Adrenal gland (tissue), 12 donors: ENCODE measurements around the gene FKBP11. TPM values are rescaled to one million over a fixed set of nuclear protein-coding genes. Genes with fewer than 3 reads are reported as not detected.

ENCODE experiments used
- DNase-seq, 7 donors: peaks; one replicate each; pipeline ENCODE4 v3.0.0-alpha.2; 2019 to 2020
- H3K27ac ChIP-seq, 5 donors: fragments of 200-600 bp; sonication (generic) in 4 of 5; 1 replicate in 3 of 5; 2 replicates in 2 of 5; pipeline versions ENCODE4 v1.5.1 to v1.8.0; 2016 to 2020; ENCODE audit warnings: mild to moderate bottlenecking in 1 of 5
- H3K27me3 ChIP-seq: fragments of 200-600 bp; 2 replicates; pipeline ENCODE4 v1.8.0; 2021
- H3K36me3 ChIP-seq, 2 donors: fragments of 200-600 bp; replicated peaks in 1 of 2; 1 replicate in 1 of 2; 2 replicates in 1 of 2; pipeline versions ENCODE4 v1.5.1 to v1.8.0; 2018 to 2022
- H3K4me1 ChIP-seq, 2 donors: fragments of 200-600 bp; replicated peaks in 1 of 2; 1 replicate in 1 of 2; 2 replicates in 1 of 2; pipeline versions ENCODE4 v1.5.1 to v1.8.0; 2018 to 2021
- H3K4me3 ChIP-seq, 4 donors: fragments of 200-600 bp; sonication (generic) in 3 of 4; one replicate each; pipeline ENCODE4 v1.5.1; 2016 to 2018
- H3K9me3 ChIP-seq, 3 donors: fragments of 200-600 bp; sonication (generic) in 1 of 3; replicated peaks in 1 of 3; 1 replicate in 2 of 3; 2 replicates in 1 of 3; pipeline versions ENCODE4 v1.5.1 to v1.8.0; 2016 to 2021
- POLR2A ChIP-seq, 2 donors: fragments of 450-650 bp; IDR thresholded peaks; one replicate each; pipeline ENCODE4 v1.6.1; 2017; ENCODE audit warnings: antibody characterized with exemption in 2 of 2, mild to moderate bottlenecking in 2 of 2, moderate library complexity in 1 of 2
- WGBS, 4 donors: extraction: QIAGEN DNeasy Blood & Tissue Kit in 2 of 4; methylation state at CpG; one replicate each; pipeline versions ENCODE4 v1.1.5 to v1.1.7; 2013 to 2017; 5-methylcytosine and 5-hydroxymethylcytosine counted together
- intact Hi-C, 2 donors: fragments of 100-400 bp; cut with DNase I; formaldehyde crosslinking; loops; one replicate each; pipeline versions ENCODE4 v1.14.1 to v1.15.0; 2022 to 2023
- polyA plus RNA-seq, 3 donors: library from polyadenylated mRNA; stranded (reverse); fragments of 200-250 nt in 2 of 3; fragments of 350-450 nt in 1 of 3; fragmentation: Illumina TruSeq in 1 of 3; extraction: RNeasy Lipid Tissue Mini Kit (QIAGEN cat#74804) in 1 of 3; gene quantifications; one replicate each; pipeline ENCODE4 v1.2.3, GENCODE V29; 2013 to 2014
- total RNA-seq, 9 donors: library from RNA; depleted of rRNA in 4 of 9; stranded (reverse); fragments of >200 nt in 4 of 9; fragments of 120-200 nt in 1 of 9; fragmentation: NEBNext Ultra II Directional in 1 of 9; extraction: Animal tissue kit (Norgen Biotek cat#: 25700) in 1 of 9; gene quantifications; one replicate each; pipeline versions ENCODE4 v1.1.0 to v1.2.4, GENCODE V29; 2013 to 2023
- TF ChIP-seq, protein P1 (sequence below), 6 experiments: fragments of 450-650 bp in 4 of 6; fragments of 200-600 bp in 2 of 6; sonication (generic) in 1 of 6; IDR thresholded peaks; 1 replicate in 5 of 6; 2 replicates in 1 of 6; pipeline versions ENCODE4 v1.5.1 to v1.8.0; 2016 to 2021; ENCODE audit warnings: antibody characterized with exemption in 6 of 6, mild to moderate bottlenecking in 2 of 6, moderate library complexity in 1 of 6
- donor health status: healthy with polysubstance abuse.
- donor health status: Bipolar disorder and iron deficiency.
- donor health status: DM: yes; HTN: yes; CAD: no.
- donor health status: DM: no; HTN: no; CAD: no.
- donor health status: DM: no; HTN: no; CAD: no.
- donor health status: DM: yes; HTN: yes; CAD: no.

FKBP11 gene
- total and polyA plus RNA-seq, 12 donors: 4.1 to 118 (median 24.9) TPM

GRCh38 chr12:48965298-48965838 lies 40.1 kb upstream of the FKBP11 start:
- Histone ChIP-seq H3K27me3 (peaks cover 13% of the 10 kb centered on the region), H3K27ac (no peak overlapping the region)
- DNase-seq: no peak

GRCh38 chr12:48961801-48962200 lies 36.5 kb upstream of the FKBP11 start:
- Histone ChIP-seq H3K9me3 (no peaks in the 10 kb centered on the region), H3K27me3 (no peaks in the 10 kb centered on the region), H3K4me1 (peaks cover 0 to 5% of the 10 kb centered on the region in 2 donors), H3K36me3 (no peaks in the 10 kb centered on the region), H3K4me3 (no peak overlapping the region), H3K27ac (no peak overlapping the region)
- no peak for TF ChIP-seq POLR2A (IDR thresholded peaks at IDR 0.05)
- TF ChIP-seq, protein P1, sequence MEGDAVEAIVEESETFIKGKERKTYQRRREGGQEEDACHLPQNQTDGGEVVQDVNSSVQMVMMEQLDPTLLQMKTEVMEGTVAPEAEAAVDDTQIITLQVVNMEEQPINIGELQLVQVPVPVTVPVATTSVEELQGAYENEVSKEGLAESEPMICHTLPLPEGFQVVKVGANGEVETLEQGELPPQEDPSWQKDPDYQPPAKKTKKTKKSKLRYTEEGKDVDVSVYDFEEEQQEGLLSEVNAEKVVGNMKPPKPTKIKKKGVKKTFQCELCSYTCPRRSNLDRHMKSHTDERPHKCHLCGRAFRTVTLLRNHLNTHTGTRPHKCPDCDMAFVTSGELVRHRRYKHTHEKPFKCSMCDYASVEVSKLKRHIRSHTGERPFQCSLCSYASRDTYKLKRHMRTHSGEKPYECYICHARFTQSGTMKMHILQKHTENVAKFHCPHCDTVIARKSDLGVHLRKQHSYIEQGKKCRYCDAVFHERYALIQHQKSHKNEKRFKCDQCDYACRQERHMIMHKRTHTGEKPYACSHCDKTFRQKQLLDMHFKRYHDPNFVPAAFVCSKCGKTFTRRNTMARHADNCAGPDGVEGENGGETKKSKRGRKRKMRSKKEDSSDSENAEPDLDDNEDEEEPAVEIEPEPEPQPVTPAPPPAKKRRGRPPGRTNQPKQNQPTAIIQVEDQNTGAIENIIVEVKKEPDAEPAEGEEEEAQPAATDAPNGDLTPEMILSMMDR (IDR thresholded peaks at IDR 0.05): no peak
- intact Hi-C loops: no loop called here
- peak in 1 of 7 donors; percentile 33 for DNase-seq

More at GRCh38 chr12:48965298-48965838, 40.1 kb upstream of the FKBP11 start:
- TF ChIP-seq POLR2A (IDR thresholded peaks at IDR 0.05): no peak
- TF ChIP-seq, protein P1 (IDR thresholded peaks at IDR 0.05): no peak
- H3K9me3 ChIP-seq: no peaks in the 10 kb centered on the region
- H3K36me3 ChIP-seq: no peaks in the 10 kb centered on the region
- intact Hi-C loops: no loop called here
- H3K4me1 ChIP-seq: peaks cover 0 to 6% of the 10 kb centered on the region in 2 donors
- H3K4me3 ChIP-seq: no peak overlapping the region

DNA sequence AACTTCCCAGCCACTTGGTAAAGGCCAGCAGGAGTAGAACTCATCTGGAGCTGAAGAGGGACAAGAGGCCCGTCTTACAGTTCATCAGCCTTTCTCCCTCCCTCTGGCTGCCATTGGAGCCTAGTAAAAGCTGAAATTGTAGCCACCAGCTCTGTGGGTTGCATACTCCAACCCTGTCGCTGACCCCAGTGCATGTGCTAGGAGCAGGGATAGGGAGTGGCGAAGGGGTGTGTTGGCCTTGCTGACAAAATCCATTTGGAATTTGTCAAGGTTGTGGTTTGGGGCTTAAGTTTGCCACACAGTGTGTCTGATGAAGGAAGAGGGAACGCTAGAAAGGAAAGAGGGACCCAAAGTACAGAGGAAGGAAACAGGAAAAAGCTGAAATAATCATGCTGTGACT lies 36.0 kb upstream of the FKBP11 start:
- H3K9me3 ChIP-seq: no peaks in the 10 kb centered on the region
- intact Hi-C loops: no loop called here
- no peak overlapping the region for H3K27ac ChIP-seq
- H3K4me1 ChIP-seq: peaks cover 0 to 5% of the 10 kb centered on the region in 2 donors
- DNase-seq: no peak
- no peaks in the 10 kb centered on the region for H3K36me3 ChIP-seq
- no peaks in the 10 kb centered on the region for H3K27me3 ChIP-seq
- H3K4me3 ChIP-seq: no peak overlapping the region
- TF ChIP-seq POLR2A (IDR thresholded peaks at IDR 0.05): no peak
- TF ChIP-seq, protein P1 (IDR thresholded peaks at IDR 0.05): no peak
- 43 to 53% (median 48%) methylated on average over 3 to 4 of the region's 4 CpGs for WGBS, 4 donors

DNA sequence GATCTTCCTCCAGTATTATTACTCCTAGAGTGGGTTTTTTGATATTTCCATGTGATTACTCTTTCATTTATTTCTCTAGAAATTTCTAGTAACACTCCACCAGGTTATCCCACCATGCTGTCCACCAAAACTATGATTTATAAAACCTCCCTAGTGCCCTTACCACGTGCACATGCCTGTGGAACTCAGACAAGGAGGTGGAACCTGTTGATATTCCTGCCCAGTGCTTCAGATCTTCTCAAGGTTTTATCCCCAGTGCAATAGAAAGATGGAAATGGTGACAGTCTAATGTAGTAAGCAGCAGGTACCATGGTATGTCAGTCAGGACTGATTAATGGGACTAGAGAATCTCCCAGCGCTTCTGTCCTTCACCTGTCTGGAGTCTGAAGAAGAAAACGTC lies 35.5 kb upstream of the FKBP11 start:
- no peak for DNase-seq
- no peak for TF ChIP-seq POLR2A (IDR thresholded peaks at IDR 0.05)
- TF ChIP-seq, protein P1 (IDR thresholded peaks at IDR 0.05): no peak
- H3K36me3 ChIP-seq: no peaks in the 10 kb centered on the region
- WGBS, 4 donors: 39 to 58% (median 47%) methylated on average over 3 of the region's 3 CpGs
- intact Hi-C loops: no loop called here
- H3K27ac ChIP-seq: no peak overlapping the region
- no peaks in the 10 kb centered on the region for H3K27me3 ChIP-seq
- no peak overlapping the region for H3K4me3 ChIP-seq
- H3K4me1 ChIP-seq: peaks cover 4 to 8% of the 10 kb centered on the region in 2 donors
- H3K9me3 ChIP-seq: no peaks in the 10 kb centered on the region
